Neural cell (in vitro differentiated cells): ENCODE results near the gene STX8.

Source experiments
- CTCF ChIP-seq: fragments of 450-650 bp; IDR thresholded peaks from 2 replicates; pipeline ENCODE4 v1.5.1; 2014; ENCODE audit warnings: antibody characterized with exemption, mild to moderate bottlenecking, moderate library complexity; ENCODE audit not compliant: poor library complexity, severe bottlenecking
- POLR2AphosphoS5 ChIP-seq: IDR thresholded peaks from 2 replicates; pipeline ENCODE4 v1.6.1; 2012
- SMC3 ChIP-seq: fragments of 450-650 bp; conservative IDR thresholded peaks from 2 replicates; pipeline ENCODE4 v1.6.1; 2014; ENCODE audit warnings: antibody characterized with exemption, mild to moderate bottlenecking, moderate library complexity; ENCODE audit not compliant: poor library complexity
- TAF1 ChIP-seq: IDR thresholded peaks from 2 replicates; pipeline ENCODE4 v1.6.1; 2012; ENCODE audit warnings: low read depth

GRCh38 chr17:9435165-9435564, 140.5 kb downstream of the STX8 start:
- no peak for TF ChIP-seq POLR2AphosphoS5
- TF ChIP-seq CTCF = no peak
- TF ChIP-seq SMC3 = no peak
- no peak for TF ChIP-seq TAF1
